ENCODE results near the gene KSR2.

KSR2 gene

GRCh38 chr12:117439531-117440001 lies 529.2 kb downstream of the KSR2 start:
- no peak for DNase-seq

DNA sequence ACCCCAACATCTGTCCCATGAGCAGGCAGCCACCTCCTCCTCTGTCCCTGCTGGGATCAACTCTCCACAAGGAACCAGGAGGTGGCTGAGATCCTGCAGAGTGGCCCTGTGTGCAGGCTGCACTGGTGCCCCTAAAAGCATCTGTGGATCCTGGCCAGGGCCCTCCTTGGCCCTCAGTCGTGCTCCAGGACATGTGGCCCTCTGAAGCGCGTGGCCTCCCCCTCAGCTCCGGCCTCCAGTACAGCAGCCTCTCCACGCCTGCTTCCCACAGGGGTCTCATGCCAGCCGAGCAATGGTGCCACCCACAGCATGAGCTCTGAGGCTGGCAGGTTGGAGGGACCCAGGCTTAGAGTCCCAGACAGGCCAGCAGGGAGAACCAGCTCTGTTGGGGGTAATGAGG lies 530.0 kb downstream of the KSR2 start:
- DNase-seq: no peak

- DNase-seq: no peak
These were observed 531.1 kb downstream of the KSR2 start for GRCh38 chr12:117437516-117438255.

- DNase-seq: no peak
These were observed 534.9 kb downstream of the KSR2 start for GRCh38 chr12:117433878-117434277.

GRCh38 chr12:117430246-117430645 lies 538.5 kb downstream of the KSR2 start:
- no peak for DNase-seq

- no peak for DNase-seq
These were observed 541.6 kb downstream of the KSR2 start for GRCh38 chr12:117427211-117427610.

DNA sequence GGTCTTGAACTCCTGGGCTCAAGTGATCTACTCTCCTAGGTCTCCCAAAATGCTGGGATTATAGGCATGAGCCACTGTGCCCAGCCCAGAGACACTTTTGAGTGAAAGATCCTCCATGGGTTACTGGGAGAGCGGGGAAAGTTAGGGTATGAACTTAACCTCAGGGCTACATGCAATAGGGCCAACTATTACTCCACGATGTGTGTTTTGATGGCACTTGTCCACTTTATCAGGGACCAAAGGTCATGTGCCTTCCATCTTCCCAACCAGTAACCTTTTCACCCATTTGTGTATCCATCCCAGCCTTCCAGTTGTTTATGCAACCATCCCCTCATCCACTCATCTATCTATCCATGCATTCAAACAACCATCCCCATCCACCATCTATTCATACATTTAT lies 546.8 kb downstream of the KSR2 start:
- DNase-seq: no peak

- no peak for DNase-seq
These were observed 547.6 kb downstream of the KSR2 start for GRCh38 chr12:117421068-117421752.

GRCh38 chr12:117417004-117417403 lies 551.8 kb downstream of the KSR2 start:
- DNase-seq: no peak

DNA sequence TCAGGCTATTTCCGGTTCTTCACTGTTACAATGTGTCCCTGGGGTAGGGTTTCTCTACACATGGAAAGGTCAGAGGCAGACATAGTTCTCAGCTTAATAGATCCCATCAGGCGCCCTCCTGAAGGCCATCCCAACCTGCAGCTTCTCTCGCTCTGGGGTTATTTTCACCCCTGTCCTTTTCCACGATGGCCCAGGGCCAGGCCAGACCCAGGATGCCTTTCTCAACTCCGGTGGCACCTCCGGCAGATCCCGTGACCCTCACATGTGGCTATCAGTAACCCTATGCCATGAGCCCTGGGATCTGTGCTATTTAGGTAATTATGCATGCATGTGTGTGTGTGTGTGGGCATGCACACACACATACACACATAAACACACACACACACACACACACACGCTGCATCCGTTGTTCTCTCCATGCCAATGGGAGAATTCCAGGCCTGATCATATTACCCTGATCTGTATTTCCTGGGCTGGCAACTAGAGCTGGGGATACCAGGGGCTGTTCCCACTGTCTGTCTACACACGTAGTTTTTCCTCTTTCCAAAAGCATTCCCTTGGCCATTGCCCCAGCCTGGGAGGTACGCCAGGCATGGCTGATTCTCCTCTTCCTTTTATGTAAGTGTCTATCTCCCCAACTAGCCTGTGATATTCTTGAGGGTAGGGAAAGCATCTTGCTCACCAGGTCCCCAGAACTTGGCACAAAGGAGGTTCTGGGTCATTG lies 556.2 kb downstream of the KSR2 start:
- DNase-seq: no peak

GRCh38 chr12:117409286-117409685 lies 559.5 kb downstream of the KSR2 start:
- no peak for DNase-seq

DNA sequence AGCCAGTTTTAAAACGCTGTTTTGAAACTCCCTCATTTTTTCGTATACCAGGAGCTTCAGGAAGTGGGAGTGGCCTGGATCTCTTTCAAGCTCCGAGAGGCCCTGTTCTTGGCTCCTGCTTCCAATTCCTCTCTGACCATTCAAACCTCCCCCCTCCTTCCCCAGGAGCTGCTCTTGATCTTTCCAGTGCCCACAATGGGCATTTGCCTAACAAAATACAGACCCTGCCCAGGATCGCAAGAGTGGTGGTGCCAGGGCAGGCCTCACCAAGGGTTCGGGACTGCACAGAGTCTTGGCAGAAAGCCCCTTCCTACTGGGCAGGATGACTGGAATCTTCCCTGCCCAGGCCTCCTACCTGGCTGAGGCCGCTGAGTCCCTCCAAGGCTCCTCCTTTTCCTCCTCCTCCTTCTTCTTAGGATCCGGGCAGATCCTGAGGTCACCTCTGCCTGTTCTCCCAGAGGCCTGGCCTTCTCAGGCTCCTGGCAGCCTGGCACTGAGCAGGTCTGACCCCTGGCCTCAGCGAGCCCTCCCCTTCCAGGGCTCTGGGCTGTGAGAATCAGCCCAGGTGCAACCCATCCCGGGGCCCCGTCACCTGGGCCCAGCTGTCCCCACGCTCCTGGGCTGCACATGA lies 560.5 kb downstream of the KSR2 start:
- no peak for DNase-seq

GRCh38 chr12:117404940-117405339 lies 563.9 kb downstream of the KSR2 start:
- DNase-seq: no peak

- DNase-seq: no peak
These were observed 564.5 kb downstream of the KSR2 start for GRCh38 chr12:117404203-117404853.

DNA sequence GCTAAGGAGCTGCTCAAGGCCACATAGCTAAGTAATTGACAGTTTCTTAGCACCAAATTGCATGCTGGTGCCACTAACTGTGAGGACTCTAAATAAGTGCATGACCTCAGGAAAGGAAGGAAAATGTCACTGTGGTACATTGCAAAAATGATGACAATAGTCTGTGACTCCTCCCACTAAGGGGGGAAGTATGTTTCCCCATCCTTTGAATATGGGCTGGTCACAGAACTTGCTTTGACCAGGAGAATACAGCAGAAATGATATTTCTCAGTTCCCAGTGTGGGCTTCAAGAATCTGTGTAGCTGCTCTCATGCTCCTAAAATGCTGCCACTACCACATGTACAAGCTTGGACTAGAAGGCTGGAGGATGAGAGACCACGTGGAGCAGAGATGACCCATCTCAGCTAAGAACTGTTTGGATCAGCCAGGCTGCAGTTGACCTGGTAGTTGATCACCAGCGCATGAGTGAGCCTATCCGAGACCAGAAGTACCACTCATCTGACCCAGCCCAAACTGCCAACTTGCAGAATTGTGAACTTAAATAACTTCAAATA lies 565.1 kb downstream of the KSR2 start:
- no peak for DNase-seq

Data from activated CD4-positive, alpha-beta T cell treated with anti-CD3 and anti-CD28 coated beads, Interleukin-2, Interleukin-6, amounts not matched to agents 100 ng/mL and 50 ng/mL, durations not matched to agents 16 hours and 8 hours (primary cell).